ENCODE measurements around the gene NR6A1. TPM values are rescaled to one million over a fixed set of nuclear protein-coding genes. Genes with fewer than 3 reads are reported as not detected.

Gene NR6A1
- total and polyA plus RNA-seq, 2 of the 13 experiments (the other 11 are each of a cell fraction or from before 2014, with no cell fraction given) = 28.1 to 31.5 TPM

GRCh38 chr9:124771021-124771866 is at the start of gene NR6A1 (continued):
- TF ChIP-seq ZNF510 (CRISPR knock-in tag; IDR thresholded peaks at IDR 0.05; ENCODE audit: low read depth) (no peak), NFRKB (IDR thresholded peaks at IDR 0.05) (no peak), ZNF564 (CRISPR knock-in tag; IDR thresholded peaks at IDR 0.05) (no peak), REXO4 (CRISPR knock-in tag; IDR thresholded peaks at IDR 0.05; ENCODE audit: borderline replicate concordance) (no peak), MYPOP (CRISPR knock-in tag; IDR thresholded peaks at IDR 0.05) (peak; percentile 61; the same call in 1 of the 2 replicates), ZNF576 (CRISPR knock-in tag; IDR thresholded peaks at IDR 0.05) (no peak), SIN3A (IDR thresholded peaks at IDR 0.05; ENCODE audit: borderline replicate concordance, low read depth, low read length) (peak; percentile 81; the same call in 1 of the 2 replicates), NR2F2 (IDR thresholded peaks at IDR 0.05; ENCODE audit: borderline replicate concordance, low read depth) (no peak), HNF4G (IDR thresholded peaks at IDR 0.05; ENCODE audit: borderline replicate concordance, low read depth, low read length) (no peak), HNF4G (CRISPR knock-in tag; IDR thresholded peaks at IDR 0.05; ENCODE audit: borderline replicate concordance, low read depth) (0 out of 2 replicates have a peak, but pooled peaks have one; percentile 25), ZNF788 (CRISPR knock-in tag; IDR thresholded peaks at IDR 0.05; ENCODE audit: borderline replicate concordance) (peak; percentile 51; the same call in 1 of the 2 replicates), SMAD1 (CRISPR knock-in tag; IDR thresholded peaks at IDR 0.05; ENCODE audit: borderline replicate concordance, low read depth) (no peak), ZNF160 (CRISPR knock-in tag; IDR thresholded peaks at IDR 0.05) (0 out of 2 replicates have a peak, but pooled peaks have one; percentile 46), CEBPG (CRISPR knock-in tag; IDR thresholded peaks at IDR 0.05) (no peak), JDP2 (CRISPR knock-in tag; IDR thresholded peaks at IDR 0.05; ENCODE audit: borderline replicate concordance) (no peak), FIP1L1 (IDR thresholded peaks at IDR 0.05; ENCODE audit: borderline replicate concordance, insufficient read depth, low read depth, low read length) (no peak), ZNF747 (CRISPR knock-in tag; IDR thresholded peaks at IDR 0.05; ENCODE audit: borderline replicate concordance) (0 out of 2 replicates have a peak, but pooled peaks have one; percentile 55), GMEB2 (CRISPR knock-in tag; IDR thresholded peaks at IDR 0.05; ENCODE audit: low read depth) (peak; percentile 96), SNAI1 (CRISPR knock-in tag; IDR thresholded peaks at IDR 0.05; ENCODE audit: borderline replicate concordance) (no peak), MAFF (IDR thresholded peaks at IDR 0.05; ENCODE audit: low read depth, low read length) (no peak)
- TF ChIP-seq, protein P1, sequence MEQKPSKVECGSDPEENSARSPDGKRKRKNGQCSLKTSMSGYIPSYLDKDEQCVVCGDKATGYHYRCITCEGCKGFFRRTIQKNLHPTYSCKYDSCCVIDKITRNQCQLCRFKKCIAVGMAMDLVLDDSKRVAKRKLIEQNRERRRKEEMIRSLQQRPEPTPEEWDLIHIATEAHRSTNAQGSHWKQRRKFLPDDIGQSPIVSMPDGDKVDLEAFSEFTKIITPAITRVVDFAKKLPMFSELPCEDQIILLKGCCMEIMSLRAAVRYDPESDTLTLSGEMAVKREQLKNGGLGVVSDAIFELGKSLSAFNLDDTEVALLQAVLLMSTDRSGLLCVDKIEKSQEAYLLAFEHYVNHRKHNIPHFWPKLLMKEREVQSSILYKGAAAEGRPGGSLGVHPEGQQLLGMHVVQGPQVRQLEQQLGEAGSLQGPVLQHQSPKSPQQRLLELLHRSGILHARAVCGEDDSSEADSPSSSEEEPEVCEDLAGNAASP (CRISPR knock-in tag; IDR thresholded peaks at IDR 0.05; ENCODE audit: borderline replicate concordance) = no peak; the same call in 1 of the 2 replicates
- TF ChIP-seq, protein P2, sequence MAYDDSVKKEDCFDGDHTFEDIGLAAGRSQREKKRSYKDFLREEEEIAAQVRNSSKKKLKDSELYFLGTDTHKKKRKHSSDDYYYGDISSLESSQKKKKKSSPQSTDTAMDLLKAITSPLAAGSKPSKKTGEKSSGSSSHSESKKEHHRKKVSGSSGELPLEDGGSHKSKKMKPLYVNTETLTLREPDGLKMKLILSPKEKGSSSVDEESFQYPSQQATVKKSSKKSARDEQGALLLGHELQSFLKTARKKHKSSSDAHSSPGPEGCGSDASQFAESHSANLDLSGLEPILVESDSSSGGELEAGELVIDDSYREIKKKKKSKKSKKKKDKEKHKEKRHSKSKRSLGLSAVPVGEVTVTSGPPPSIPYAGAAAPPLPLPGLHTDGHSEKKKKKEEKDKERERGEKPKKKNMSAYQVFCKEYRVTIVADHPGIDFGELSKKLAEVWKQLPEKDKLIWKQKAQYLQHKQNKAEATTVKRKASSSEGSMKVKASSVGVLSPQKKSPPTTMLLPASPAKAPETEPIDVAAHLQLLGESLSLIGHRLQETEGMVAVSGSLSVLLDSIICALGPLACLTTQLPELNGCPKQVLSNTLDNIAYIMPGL (CRISPR knock-in tag; IDR thresholded peaks at IDR 0.05; ENCODE audit: borderline replicate concordance in 1 of 2, low read depth in 1 of 2) = peak; percentile 30 to 71; a peak in 3 of 4 replicates
